Measurements from ENCODE around the gene EPB41. TPM values are rescaled to one million over a fixed set of nuclear protein-coding genes. Genes with fewer than 3 reads are reported as not detected.

The EPB41 gene
- total and polyA plus RNA-seq, 2 of the 4 experiments (the other 2 are of a cell fraction): 4.6 to 10.0 TPM

GRCh38 chr1:28917757-28918118 lies 3.4 kb downstream of the EPB41 start (continued):
- no peak for TF ChIP-seq CEBPB (IDR thresholded peaks at IDR 0.05; ENCODE audit: low read depth, low read length)
- no peak for TF ChIP-seq BHLHE40 (IDR thresholded peaks at IDR 0.05; ENCODE audit: low read depth, low read length)
- TF ChIP-seq SMC3 (IDR thresholded peaks at IDR 0.05; ENCODE audit: low read depth, low read length): no peak

- H2BK15ac ChIP-seq (ENCODE audit: low read depth, low read length): no peak overlapping the region
- in situ Hi-C loops (cut with MboI; ENCODE audit: low sequenced_read_pairs) (no loop called here), dilution Hi-C loops (cut with HindIII; ENCODE audit: low sequenced_read_pairs, unreplicated experiment) (no loop called here), intact Hi-C loops (cut with micrococcal nuclease) (no loop called here)
- H2AFZ ChIP-seq (replicated peaks; ENCODE audit: low read length, poor library complexity): no peak overlapping the region
- no peak overlapping the region for H2BK20ac ChIP-seq (ENCODE audit: low read depth, low read length)
- ChIA-PET CTCF (interaction anchor here (0.7 kb wide), 1 partner anchor 272 kb away, joined by 3 read pairs; no protein-coding TSS in a partner anchor), POLR2A (ENCODE audit: unreplicated experiment) (no interaction called here)
- no peak overlapping the region for H3K14ac ChIP-seq (replicated peaks; ENCODE audit: low read depth, low read length)
- TF ChIP-seq BHLHE40 (IDR thresholded peaks at IDR 0.05; ENCODE audit: low read depth, low read length) (no peak), CEBPB (IDR thresholded peaks at IDR 0.05; ENCODE audit: low read depth, low read length) (peak; percentile 69)
- DNase-seq (peak; percentile 11), ATAC-seq (ENCODE audit: low read depth) (no peak)
- no peak overlapping the region for H3K4me2 ChIP-seq (ENCODE audit: low read depth, low read length)
- H4K20me1 ChIP-seq (ENCODE audit: insufficient read depth, low read length): no peaks in the 10 kb centered on the region
- no peak overlapping the region for H3K9ac ChIP-seq (ENCODE audit: low read depth, low read length)
- no peak overlapping the region for H2AK5ac ChIP-seq (ENCODE audit: low read depth, low read length)
- H4K91ac ChIP-seq (ENCODE audit: insufficient read depth, low read depth, low read length): no peak overlapping the region
- H3K4me3 ChIP-seq (ENCODE audit: insufficient read depth, low read depth, low read length): no peak overlapping the region
- no peak overlapping the region for H3K27ac ChIP-seq (ENCODE audit: insufficient read depth, low read length)
- no peak overlapping the region for H2BK5ac ChIP-seq (ENCODE audit: low read depth, low read length, poor library complexity, severe bottlenecking)
- no peak overlapping the region for H3K23ac ChIP-seq (ENCODE audit: low read depth, low read length)
- H3K79me1 ChIP-seq (ENCODE audit: low read depth in 1 of 2, low read length in 2 of 2): no peaks in the 10 kb centered on the region
- H4K5ac ChIP-seq (ENCODE audit: low read depth, low read length): no peak overlapping the region
- H2AK9ac ChIP-seq (replicated peaks; ENCODE audit: low read depth, low read length, poor library complexity): no peak overlapping the region
- H3K36me3 ChIP-seq (ENCODE audit: control insufficient read depth, insufficient read depth, low read length): no peaks in the 10 kb centered on the region
- H3K4me1 ChIP-seq (ENCODE audit: control insufficient read depth, insufficient read depth, low read length): no peaks in the 10 kb centered on the region
- no peak overlapping the region for H2BK120ac ChIP-seq (ENCODE audit: low read depth, low read length)
- no peak overlapping the region for H3K18ac ChIP-seq (ENCODE audit: low read depth, low read length)
- no peaks in the 10 kb centered on the region for H3K27me3 ChIP-seq (ENCODE audit: control insufficient read depth, insufficient read depth, low read length)
- no peak overlapping the region for H3K4ac ChIP-seq (ENCODE audit: low read depth, low read length)
- no peaks in the 10 kb centered on the region for H3K9me3 ChIP-seq (ENCODE audit: control insufficient read depth, insufficient read depth, low read length)
- H4K8ac ChIP-seq (ENCODE audit: low read depth in 2 of 2, low read length in 2 of 2): no peak overlapping the region
- H3K56ac ChIP-seq (ENCODE audit: extremely low read depth, insufficient read depth, low read length): no peak overlapping the region
- no peaks in the 10 kb centered on the region for H3K9me1 ChIP-seq (ENCODE audit: insufficient read depth, low read length)
- BruUV-seq (replicated peaks): no TSS peak
- WGBS, 2 experiments (ENCODE audit: extremely low coverage in 2 of 2, insufficient read length in 1 of 2): 80% methylated on average over 1 of the region's 3 CpGs; no CpG with 5 or more reads in 1 of the 2 experiments
Observed at GRCh38 chr1:28921286-28921869, 7.0 kb downstream of the EPB41 start.

All from IMR-90 (cell line).